HG03108 (cell line): ENCODE measurements around the gene EPX.

ENCODE experiments used
- ATAC-seq: cut with Tn5 transposase; IDR thresholded peaks from one replicate; pipeline ENCODE4 v1.9.1; 2021; ENCODE audit warnings: moderate library complexity; ENCODE audit not compliant: unreplicated experiment

Gene EPX

GRCh38 chr17:58184986-58185761, 7.4 kb upstream of the EPX start:
- no peak for ATAC-seq

GRCh38 chr17:58186591-58186990, 5.9 kb upstream of the EPX start:
- no peak for ATAC-seq

- no peak for ATAC-seq
Measured at GRCh38 chr17:58187063-58187462, 5.5 kb upstream of the EPX start.

GRCh38 chr17:58187675-58188074, 4.9 kb upstream of the EPX start:
- ATAC-seq, result no peak

GRCh38 chr17:58189436-58190146, 2.9 kb upstream of the EPX start:
- no peak for ATAC-seq

GRCh38 chr17:58191241-58191896, 1.2 kb upstream of the EPX start:
- no peak for ATAC-seq

GRCh38 chr17:58193641-58194255, 1.2 kb downstream of the EPX start:
- ATAC-seq, result no peak

- no peak for ATAC-seq
Measured at GRCh38 chr17:58195518-58196123, 3.1 kb downstream of the EPX start.

- ATAC-seq, result no peak
Measured at GRCh38 chr17:58196610-58197009, 4.1 kb downstream of the EPX start.

GRCh38 chr17:58200024-58200633, 7.6 kb downstream of the EPX start:
- no peak for ATAC-seq

- no peak for ATAC-seq
Measured at GRCh38 chr17:58202859-58203258, 10.3 kb downstream of the EPX start.

- no peak for ATAC-seq
Measured at GRCh38 chr17:58204796-58205195, 12.3 kb downstream of the EPX start.

GRCh38 chr17:58205936-58206335, 13.4 kb downstream of the EPX start:
- no peak for ATAC-seq

GRCh38 chr17:58207451-58207850, 14.9 kb downstream of the EPX start:
- no peak for ATAC-seq

GRCh38 chr17:58208344-58208743, 15.8 kb downstream of the EPX start:
- no peak for ATAC-seq

GRCh38 chr17:58210922-58211321, 18.4 kb downstream of the EPX start:
- no peak for ATAC-seq

GRCh38 chr17:58215685-58216084, 23.2 kb downstream of the EPX start:
- no peak for ATAC-seq

- ATAC-seq, result no peak
Measured at GRCh38 chr17:58217766-58218165, 25.2 kb downstream of the EPX start.

GRCh38 chr17:58219007-58219788, 26.7 kb downstream of the EPX start, which contains the start of gene MKS1:
Gene MKS1 (minus strand): TSS chr17:58219255. CDS start chr17:58219230, 25 bp downstream.
- ATAC-seq, result peak; percentile 94

- ATAC-seq, result no peak
Measured at GRCh38 chr17:58219789-58220183, 27.3 kb downstream of the EPX start.
